ENCODE measurements around the gene PPP1R10.
A peak's percentile ranks its signal among the peaks of the same experiment; 100 is the strongest.

The PPP1R10 gene

DNA sequence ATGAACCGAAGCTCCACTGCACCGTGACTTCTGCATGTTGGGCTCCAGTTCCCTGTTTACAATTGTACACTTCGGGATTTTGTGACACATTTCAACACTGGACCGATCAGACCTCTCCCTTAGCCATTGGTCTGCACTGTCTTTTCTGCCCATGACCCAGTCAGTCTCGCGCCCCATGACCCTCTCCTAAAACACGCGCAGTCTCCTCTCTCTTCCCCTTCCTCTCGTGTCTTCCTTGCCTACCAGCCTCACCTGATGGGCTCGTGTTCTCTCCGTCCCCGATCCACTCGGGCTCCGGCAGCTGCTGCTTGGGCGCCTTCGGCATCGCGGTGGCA, 46.3 kb downstream of the PPP1R10 start:
- H3K27ac ChIP-seq = peak overlapping the region; percentile 87
- TF ChIP-seq, protein P1, sequence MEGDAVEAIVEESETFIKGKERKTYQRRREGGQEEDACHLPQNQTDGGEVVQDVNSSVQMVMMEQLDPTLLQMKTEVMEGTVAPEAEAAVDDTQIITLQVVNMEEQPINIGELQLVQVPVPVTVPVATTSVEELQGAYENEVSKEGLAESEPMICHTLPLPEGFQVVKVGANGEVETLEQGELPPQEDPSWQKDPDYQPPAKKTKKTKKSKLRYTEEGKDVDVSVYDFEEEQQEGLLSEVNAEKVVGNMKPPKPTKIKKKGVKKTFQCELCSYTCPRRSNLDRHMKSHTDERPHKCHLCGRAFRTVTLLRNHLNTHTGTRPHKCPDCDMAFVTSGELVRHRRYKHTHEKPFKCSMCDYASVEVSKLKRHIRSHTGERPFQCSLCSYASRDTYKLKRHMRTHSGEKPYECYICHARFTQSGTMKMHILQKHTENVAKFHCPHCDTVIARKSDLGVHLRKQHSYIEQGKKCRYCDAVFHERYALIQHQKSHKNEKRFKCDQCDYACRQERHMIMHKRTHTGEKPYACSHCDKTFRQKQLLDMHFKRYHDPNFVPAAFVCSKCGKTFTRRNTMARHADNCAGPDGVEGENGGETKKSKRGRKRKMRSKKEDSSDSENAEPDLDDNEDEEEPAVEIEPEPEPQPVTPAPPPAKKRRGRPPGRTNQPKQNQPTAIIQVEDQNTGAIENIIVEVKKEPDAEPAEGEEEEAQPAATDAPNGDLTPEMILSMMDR (conservative IDR thresholded peaks at IDR 0.05) = no peak

DNA sequence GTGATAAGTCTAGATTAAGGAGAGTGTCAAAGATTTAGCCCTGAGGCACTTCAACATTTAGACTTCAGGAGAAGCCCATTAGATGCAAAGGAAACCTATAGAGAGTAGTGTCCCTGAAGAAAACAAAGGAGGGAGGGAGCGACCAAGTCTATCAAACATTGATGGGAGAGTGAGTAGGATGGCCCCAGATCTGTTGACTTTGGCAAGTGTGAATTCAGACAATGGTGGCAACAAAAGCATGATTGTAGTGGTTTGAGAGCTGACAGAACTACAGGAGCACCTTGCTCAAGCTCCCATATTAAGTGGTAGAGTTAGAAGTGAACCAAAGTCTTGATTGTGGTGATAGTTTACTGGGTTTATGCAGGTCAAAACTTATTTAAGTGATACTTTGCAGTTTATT, 46.8 kb downstream of the PPP1R10 start:
- H3K27ac ChIP-seq = peak overlapping the region; percentile 87
- TF ChIP-seq, protein P1 (conservative IDR thresholded peaks at IDR 0.05) = no peak

DNA sequence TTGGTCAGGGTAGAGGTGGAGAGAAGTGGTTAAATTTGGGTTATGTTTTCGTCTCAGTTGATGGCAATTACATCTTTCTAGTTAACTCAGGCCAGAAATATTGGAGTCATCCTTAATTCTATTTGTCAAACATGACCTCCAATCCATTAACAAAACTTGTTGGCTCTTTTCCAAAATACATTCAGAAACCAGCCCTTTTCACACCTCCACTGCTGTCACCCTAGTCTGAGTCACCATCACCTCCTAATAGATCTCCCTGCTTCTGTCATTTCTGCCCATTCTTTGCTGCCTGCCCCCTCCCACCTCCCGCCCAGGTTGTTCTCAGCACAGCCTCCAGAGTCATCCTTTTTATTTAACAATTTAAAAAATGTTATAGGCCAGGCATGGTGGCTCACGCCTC, 48.8 kb downstream of the PPP1R10 start:
- no peak overlapping the region for H3K27ac ChIP-seq
- TF ChIP-seq, protein P1 (conservative IDR thresholded peaks at IDR 0.05) = no peak

DNA sequence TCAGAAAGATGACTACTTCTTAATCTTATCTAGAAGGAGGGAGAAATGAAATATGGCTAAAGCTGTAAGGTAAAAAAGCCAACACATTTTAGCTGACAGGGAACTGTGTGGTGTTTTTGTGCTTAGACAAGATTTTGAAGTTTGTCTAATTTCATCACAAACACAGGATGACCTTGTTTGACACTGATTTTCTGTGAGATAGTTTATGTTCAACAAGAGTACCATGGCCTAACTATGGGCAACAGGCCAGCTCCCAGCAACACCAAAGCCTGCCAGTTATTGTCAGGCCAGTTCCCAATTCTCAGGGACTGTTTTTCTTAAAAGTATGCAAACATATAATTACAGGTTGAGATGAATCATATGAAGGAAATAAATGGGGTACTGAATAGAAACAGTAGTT, 51.3 kb downstream of the PPP1R10 start:
- TF ChIP-seq, protein P1 (conservative IDR thresholded peaks at IDR 0.05) = no peak
- peak overlapping the region; percentile 22 for H3K27ac ChIP-seq

DNA sequence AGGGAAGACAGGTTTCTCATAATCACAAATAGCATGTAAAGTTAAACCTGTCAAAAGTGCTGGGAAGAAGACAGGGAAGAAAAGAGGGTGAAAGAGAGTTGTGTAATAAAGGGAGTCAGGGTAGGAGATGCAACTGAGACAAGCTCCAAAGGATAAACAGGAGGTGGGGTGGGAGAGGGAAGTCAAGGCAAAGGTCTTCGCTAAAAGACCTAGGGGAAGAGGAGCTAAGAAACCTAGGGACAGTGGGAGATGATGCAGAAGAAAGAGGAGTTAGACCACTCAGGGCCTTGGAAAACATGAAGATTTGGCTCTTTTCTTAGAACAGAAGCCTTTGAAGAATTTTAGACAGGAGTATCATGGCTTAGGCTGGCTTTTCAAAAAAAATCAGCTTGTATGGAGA, 52.9 kb downstream of the PPP1R10 start:
- H3K27ac ChIP-seq = no peak overlapping the region
- TF ChIP-seq, protein P1 (conservative IDR thresholded peaks at IDR 0.05) = no peak

DNA sequence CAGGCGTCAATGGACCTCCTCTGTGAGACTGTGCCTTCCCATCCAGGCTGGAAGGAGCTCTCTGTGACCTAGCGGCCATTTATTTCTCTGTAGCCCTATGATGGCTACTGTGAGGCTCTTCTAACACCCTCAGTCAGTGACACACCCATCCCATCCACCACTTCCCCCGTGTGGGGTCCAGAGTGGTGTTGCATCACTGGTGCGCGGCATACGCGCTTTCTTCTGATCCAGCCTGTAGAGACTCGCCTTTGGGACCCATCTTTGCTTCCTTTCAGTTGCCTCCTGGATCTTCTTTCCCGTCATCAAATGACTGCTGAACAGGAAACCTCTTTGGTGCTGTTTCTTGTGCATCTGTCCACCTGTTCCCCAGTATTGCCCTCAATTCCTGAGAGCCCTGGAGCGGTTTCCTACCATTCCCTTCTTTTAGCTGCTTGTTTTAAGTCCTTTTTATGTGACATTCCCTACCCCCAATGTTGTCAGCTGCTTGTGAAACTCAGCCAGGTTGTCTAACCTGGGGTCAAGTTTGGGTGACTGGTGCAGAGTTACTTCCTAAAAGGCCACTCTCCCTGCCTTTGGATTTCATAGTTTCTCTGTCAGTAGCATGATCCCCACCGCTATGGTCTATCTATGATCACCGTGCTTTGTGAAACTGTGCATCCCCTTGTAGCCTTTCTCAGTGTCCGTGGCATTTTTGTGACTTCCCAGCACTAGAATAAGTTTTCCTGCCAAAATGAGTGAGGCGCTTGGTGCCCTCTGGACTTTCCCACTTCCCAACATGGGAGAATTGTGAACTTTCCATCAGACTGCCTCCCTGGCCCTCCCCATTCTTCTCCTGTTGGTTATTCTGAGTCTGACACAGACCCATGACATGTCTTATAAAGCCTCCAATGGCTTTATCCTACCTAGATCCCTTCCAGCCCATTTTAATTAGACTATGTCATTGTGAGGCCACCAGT, 54.3 kb downstream of the PPP1R10 start:
- TF ChIP-seq, protein P1 (conservative IDR thresholded peaks at IDR 0.05) = no peak
- no peak overlapping the region for H3K27ac ChIP-seq

DNA sequence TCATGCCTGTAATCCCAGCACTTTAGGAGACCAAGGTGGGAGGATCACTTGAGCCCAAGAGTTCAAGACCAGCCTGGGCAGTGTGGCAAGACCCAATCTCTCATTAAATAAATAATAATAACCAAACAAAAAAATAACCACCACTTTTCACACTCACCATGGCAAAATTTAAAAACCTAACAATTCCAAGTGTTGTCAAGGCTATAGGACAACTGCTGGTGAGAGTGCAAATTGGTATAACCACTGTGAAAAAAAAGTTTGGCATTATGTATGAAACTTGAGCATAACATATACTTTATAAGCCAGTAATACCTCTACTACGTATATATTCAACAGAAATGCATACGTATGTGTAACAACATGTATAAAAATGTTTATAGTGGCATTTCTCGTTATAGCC, 56.1 kb downstream of the PPP1R10 start:
- TF ChIP-seq, protein P1 (conservative IDR thresholded peaks at IDR 0.05) = no peak
- H3K27ac ChIP-seq = no peak overlapping the region

Data from VCaP (cell line).